ENCODE results near the gene RAPH1. TPM values are rescaled to one million over a fixed set of nuclear protein-coding genes. Genes with fewer than 3 reads are reported as not detected.
A peak's percentile ranks its signal among the peaks of the same experiment; 100 is the strongest.
"Not testable (repeated sequence)": the region's sequence is repeated elsewhere in the genome, so short reads cannot be mapped to it uniquely, and the experiment has no call there.

The RAPH1 gene
- total and polyA plus RNA-seq, 9 donors: 16.6 to 33.5 (median 27.4) TPM

GRCh38 chr2:203388153-203388552 is 146.9 kb downstream of the RAPH1 start:
- not testable (repeated sequence) for H3K36me3 ChIP-seq (ENCODE audit: control insufficient read depth, insufficient read depth, low read length); DNase-seq; H3K9me3 ChIP-seq (replicated peaks; ENCODE audit: control insufficient read depth, low read depth, low read length); H3K4me3 ChIP-seq (ENCODE audit: low read length); H3K4me1 ChIP-seq (ENCODE audit: control insufficient read depth, insufficient read depth, low read length); H3K27ac ChIP-seq (ENCODE audit: low read length); H3K27me3 ChIP-seq (ENCODE audit: control insufficient read depth, insufficient read depth, low read length)
- WGBS (ENCODE audit: insufficient coverage): no CpG with 5 or more reads among the region's 6 CpGs

DNA sequence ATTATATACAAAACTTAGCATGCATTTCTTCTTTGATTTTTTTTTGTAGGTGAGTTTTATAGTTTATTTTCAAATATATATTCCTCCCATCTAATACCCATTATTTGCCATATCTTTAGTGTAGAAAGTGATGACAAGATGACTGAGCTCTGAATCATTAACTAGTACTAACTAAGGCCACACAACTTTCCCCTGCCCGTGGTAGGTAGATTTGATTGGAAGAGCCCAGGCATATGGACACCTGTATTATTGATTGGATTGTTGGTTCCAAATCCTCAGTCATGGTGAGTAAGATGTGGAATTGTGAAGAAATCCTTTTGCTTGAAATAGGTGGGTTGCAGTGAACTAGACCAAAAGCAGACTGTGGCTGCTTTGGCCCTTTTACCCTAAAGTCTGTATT is 152.1 kb downstream of the RAPH1 start:
- peaks cover 5% of the 10 kb centered on the region for H3K36me3 ChIP-seq (ENCODE audit: control insufficient read depth, insufficient read depth, low read length)
- H3K4me3 ChIP-seq (ENCODE audit: low read length): no peak overlapping the region
- WGBS (ENCODE audit: insufficient coverage): no CpG with 5 or more reads among the region's 1 CpG
- no peaks in the 10 kb centered on the region for H3K27me3 ChIP-seq (ENCODE audit: control insufficient read depth, insufficient read depth, low read length)
- no peaks in the 10 kb centered on the region for H3K9me3 ChIP-seq (replicated peaks; ENCODE audit: control insufficient read depth, low read depth, low read length)
- H3K4me1 ChIP-seq (ENCODE audit: control insufficient read depth, insufficient read depth, low read length): no peaks in the 10 kb centered on the region
- no peak overlapping the region for H3K27ac ChIP-seq (ENCODE audit: low read length)
- no peak for DNase-seq

GRCh38 chr2:203379156-203379555 is 155.9 kb downstream of the RAPH1 start:
- Histone ChIP-seq H3K4me1 (ENCODE audit: control insufficient read depth, insufficient read depth, low read length) (no peaks in the 10 kb centered on the region), H3K9me3 (replicated peaks; ENCODE audit: control insufficient read depth, low read depth, low read length) (no peaks in the 10 kb centered on the region), H3K27me3 (ENCODE audit: control insufficient read depth, insufficient read depth, low read length) (no peaks in the 10 kb centered on the region), H3K36me3 (ENCODE audit: control insufficient read depth, insufficient read depth, low read length) (peaks cover 5% of the 10 kb centered on the region), H3K27ac (ENCODE audit: low read length) (no peak overlapping the region), H3K4me3 (ENCODE audit: low read length) (no peak overlapping the region)
- no peak for DNase-seq
- no CpG with 5 or more reads among the region's 3 CpGs for WGBS (ENCODE audit: insufficient coverage)

- Histone ChIP-seq H3K9me3 (replicated peaks; ENCODE audit: control insufficient read depth, low read depth, low read length) (no peaks in the 10 kb centered on the region), H3K27me3 (ENCODE audit: control insufficient read depth, insufficient read depth, low read length) (no peaks in the 10 kb centered on the region), H3K27ac (ENCODE audit: low read length) (no peak overlapping the region), H3K4me3 (ENCODE audit: low read length) (no peak overlapping the region), H3K4me1 (ENCODE audit: control insufficient read depth, insufficient read depth, low read length) (no peaks in the 10 kb centered on the region), H3K36me3 (ENCODE audit: control insufficient read depth, insufficient read depth, low read length) (peaks cover 5% of the 10 kb centered on the region)
- no peak for DNase-seq
These were observed 158.9 kb downstream of the RAPH1 start for GRCh38 chr2:203376173-203376572.

GRCh38 chr2:203372706-203373105 is 162.4 kb downstream of the RAPH1 start:
- H3K4me1 ChIP-seq (ENCODE audit: control insufficient read depth, insufficient read depth, low read length); DNase-seq; H3K36me3 ChIP-seq (ENCODE audit: control insufficient read depth, insufficient read depth, low read length); H3K4me3 ChIP-seq (ENCODE audit: low read length); H3K27ac ChIP-seq (ENCODE audit: low read length); H3K27me3 ChIP-seq (ENCODE audit: control insufficient read depth, insufficient read depth, low read length); H3K9me3 ChIP-seq (replicated peaks; ENCODE audit: control insufficient read depth, low read depth, low read length): not testable (repeated sequence)
- WGBS (ENCODE audit: insufficient coverage): 100% methylated on average over 3 of the region's 31 CpGs

DNA sequence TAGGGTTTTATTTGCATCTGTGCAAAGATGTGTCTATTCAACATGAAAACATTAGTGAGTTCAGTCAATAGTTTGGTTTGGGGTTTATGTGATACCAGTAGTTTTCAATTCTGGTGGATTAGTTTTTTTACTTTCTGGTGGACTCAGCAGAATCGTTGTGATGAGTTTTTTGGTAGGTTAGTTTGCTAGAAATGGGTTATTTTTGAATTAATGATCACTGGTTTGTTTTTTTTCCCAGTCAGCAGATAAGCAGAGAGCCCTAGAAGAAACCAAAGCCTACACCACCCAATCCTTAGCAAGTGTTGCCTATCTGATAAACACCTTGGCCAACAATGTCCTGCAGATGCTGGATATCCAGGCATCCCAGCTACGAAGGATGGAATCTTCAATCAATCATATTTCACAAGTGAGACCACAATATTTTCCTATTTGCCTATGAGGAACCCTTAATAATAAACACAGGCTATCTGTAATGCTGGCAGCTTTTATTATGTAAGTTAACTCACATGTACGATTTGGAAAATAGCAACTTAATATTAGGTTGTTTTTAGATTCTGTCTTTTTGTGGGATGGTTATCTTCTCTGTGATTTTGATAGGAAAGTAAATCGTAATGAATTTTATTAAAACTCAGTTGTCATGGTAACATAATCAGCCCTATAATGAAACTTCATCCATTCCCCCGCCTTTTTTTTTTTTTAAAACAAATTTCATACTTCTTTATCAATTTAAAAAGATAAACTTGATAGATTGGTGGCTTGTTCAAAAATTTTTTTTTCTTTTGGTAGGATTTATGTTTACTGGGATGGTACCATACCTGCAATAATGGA is 168.2 kb downstream of the RAPH1 start:
- H3K9me3 ChIP-seq (replicated peaks; ENCODE audit: control insufficient read depth, low read depth, low read length): no peaks in the 10 kb centered on the region
- H3K27ac ChIP-seq (ENCODE audit: low read length): no peak overlapping the region
- no peaks in the 10 kb centered on the region for H3K27me3 ChIP-seq (ENCODE audit: control insufficient read depth, insufficient read depth, low read length)
- 80% methylated on average over 1 of the region's 5 CpGs for WGBS (ENCODE audit: insufficient coverage)
- DNase-seq: no peak
- no peaks in the 10 kb centered on the region for H3K4me1 ChIP-seq (ENCODE audit: control insufficient read depth, insufficient read depth, low read length)
- H3K4me3 ChIP-seq (ENCODE audit: low read length): no peak overlapping the region
- peaks cover 4% of the 10 kb centered on the region for H3K36me3 ChIP-seq (ENCODE audit: control insufficient read depth, insufficient read depth, low read length)

DNA sequence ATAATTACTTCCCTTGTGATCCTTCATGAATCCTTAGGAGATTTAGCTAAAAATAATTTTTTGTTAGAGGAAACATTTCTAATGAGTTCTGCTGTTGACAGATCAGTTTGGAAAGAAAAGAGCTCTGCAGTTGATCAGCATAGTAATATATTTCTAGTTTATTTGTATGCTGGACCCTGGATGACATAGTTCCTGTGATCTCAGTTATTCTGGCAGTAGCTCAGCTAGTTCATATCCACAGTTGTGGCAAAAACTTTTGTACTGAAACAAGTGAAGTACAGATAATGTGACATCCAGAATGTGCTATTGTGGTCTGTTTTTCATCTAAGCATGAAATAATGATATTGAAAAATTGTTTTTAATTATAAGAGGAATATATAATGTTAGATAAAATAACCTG is 173.2 kb downstream of the RAPH1 start:
- DNase-seq: peak; percentile 68
- H3K9me3 ChIP-seq (replicated peaks; ENCODE audit: control insufficient read depth, low read depth, low read length): no peaks in the 10 kb centered on the region
- no peaks in the 10 kb centered on the region for H3K27me3 ChIP-seq (ENCODE audit: control insufficient read depth, insufficient read depth, low read length)
- H3K4me1 ChIP-seq (ENCODE audit: control insufficient read depth, insufficient read depth, low read length): peaks cover 2% of the 10 kb centered on the region
- no peaks in the 10 kb centered on the region for H3K36me3 ChIP-seq (ENCODE audit: control insufficient read depth, insufficient read depth, low read length)
- H3K4me3 ChIP-seq (ENCODE audit: low read length): no peak overlapping the region
- H3K27ac ChIP-seq (ENCODE audit: low read length): no peak overlapping the region

GRCh38 chr2:203361495-203361894 is 173.6 kb downstream of the RAPH1 start:
- no CpG with 5 or more reads among the region's 2 CpGs for WGBS (ENCODE audit: insufficient coverage)
- DNase-seq: peak; percentile 4
- peaks cover 2% of the 10 kb centered on the region for H3K4me1 ChIP-seq (ENCODE audit: control insufficient read depth, insufficient read depth, low read length)
- H3K4me3 ChIP-seq (ENCODE audit: low read length): no peak overlapping the region
- H3K36me3 ChIP-seq (ENCODE audit: control insufficient read depth, insufficient read depth, low read length): no peaks in the 10 kb centered on the region
- no peak overlapping the region for H3K27ac ChIP-seq (ENCODE audit: low read length)
- H3K9me3 ChIP-seq (replicated peaks; ENCODE audit: control insufficient read depth, low read depth, low read length): no peaks in the 10 kb centered on the region
- H3K27me3 ChIP-seq (ENCODE audit: control insufficient read depth, insufficient read depth, low read length): no peaks in the 10 kb centered on the region

- 40% methylated on average over 1 of the region's 3 CpGs for WGBS (ENCODE audit: insufficient coverage)
These were observed 174.2 kb downstream of the RAPH1 start for GRCh38 chr2:203360833-203361430.

DNA sequence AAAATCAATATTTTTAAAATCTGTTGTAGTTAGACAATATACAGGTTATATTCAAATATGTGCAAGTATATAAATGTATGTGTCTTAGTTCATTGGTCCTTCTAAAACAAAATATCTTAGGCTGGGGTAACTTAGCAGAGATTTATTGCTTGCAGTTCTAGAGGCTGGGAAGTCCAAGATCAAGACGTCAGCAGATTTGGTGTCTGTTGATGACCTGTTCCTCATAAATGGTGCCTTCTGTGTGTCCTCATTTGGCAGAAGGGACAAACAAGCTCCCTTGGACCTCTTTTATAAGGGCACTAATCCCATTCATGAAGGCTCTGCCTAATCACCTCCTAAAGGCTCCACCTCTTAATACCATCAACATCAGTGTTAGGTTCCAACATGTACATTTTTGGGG is 175.7 kb downstream of the RAPH1 start:
- 67% methylated on average over 1 of the region's 1 CpG for WGBS (ENCODE audit: insufficient coverage)
- DNase-seq: no peak
- no peaks in the 10 kb centered on the region for H3K27me3 ChIP-seq (ENCODE audit: control insufficient read depth, insufficient read depth, low read length)
- H3K36me3 ChIP-seq (ENCODE audit: control insufficient read depth, insufficient read depth, low read length): no peaks in the 10 kb centered on the region
- H3K4me1 ChIP-seq (ENCODE audit: control insufficient read depth, insufficient read depth, low read length): peaks cover 2% of the 10 kb centered on the region
- no peak overlapping the region for H3K4me3 ChIP-seq (ENCODE audit: low read length)
- H3K9me3 ChIP-seq (replicated peaks; ENCODE audit: control insufficient read depth, low read depth, low read length): no peaks in the 10 kb centered on the region
- no peak overlapping the region for H3K27ac ChIP-seq (ENCODE audit: low read length)

More at GRCh38 chr2:203360833-203361430, 174.2 kb downstream of the RAPH1 start:
- no peaks in the 10 kb centered on the region for H3K36me3 ChIP-seq (ENCODE audit: control insufficient read depth, insufficient read depth, low read length)
- no peak overlapping the region for H3K4me3 ChIP-seq (ENCODE audit: low read length)
- peaks cover 2% of the 10 kb centered on the region for H3K4me1 ChIP-seq (ENCODE audit: control insufficient read depth, insufficient read depth, low read length)
- no peak overlapping the region for H3K27ac ChIP-seq (ENCODE audit: low read length)
- H3K9me3 ChIP-seq (replicated peaks; ENCODE audit: control insufficient read depth, low read depth, low read length): no peaks in the 10 kb centered on the region
- H3K27me3 ChIP-seq (ENCODE audit: control insufficient read depth, insufficient read depth, low read length): no peaks in the 10 kb centered on the region
- DNase-seq: peak; percentile 11

Measured in muscle of leg (tissue), 11 donors.